Activated T-cell treated with anti-CD3 and anti-CD28 coated beads for 24 hours (primary cell): ENCODE measurements around the gene ZFTA.
A peak's percentile ranks its signal among the peaks of the same experiment; 100 is the strongest.
"Not testable (repeated sequence)": the region's sequence is repeated elsewhere in the genome, so short reads cannot be mapped to it uniquely, and the experiment has no call there.

Experiments used
- DNase-seq: peaks from one replicate; pipeline ENCODE4 v3.0.0-alpha.2; 2020; ENCODE audit warnings: low read depth

The ZFTA gene

GRCh38 chr11:63768237-63769041, at the start of gene ZFTA:
ZFTA (minus strand) TSS chr11:63768775; CDS start chr11:63768622, 153 bp downstream.
- peak; percentile 48 for DNase-seq

GRCh38 chr11:63817758-63818498, 49.4 kb upstream of the ZFTA start:
- DNase-seq = no peak

- no peak for DNase-seq
Observed at GRCh38 chr11:63816732-63817131, 48.2 kb upstream of the ZFTA start.

- DNase-seq = no peak
Observed at GRCh38 chr11:63816166-63816565, 47.6 kb upstream of the ZFTA start.

- DNase-seq = no peak
Observed at GRCh38 chr11:63814383-63814736, 45.8 kb upstream of the ZFTA start.

- peak; percentile 18 for DNase-seq
Observed at GRCh38 chr11:63813563-63814382, 45.2 kb upstream of the ZFTA start.

GRCh38 chr11:63813035-63813562, 44.5 kb upstream of the ZFTA start, which contains the start of gene SPINDOC:
SPINDOC (plus strand) TSS chr11:63813456; CDS start chr11:63813687, 231 bp downstream.
- DNase-seq = peak; percentile 62

GRCh38 chr11:63811522-63811921, 42.9 kb upstream of the ZFTA start:
- DNase-seq = no peak

GRCh38 chr11:63810383-63810782, 41.8 kb upstream of the ZFTA start:
- not testable (repeated sequence) for DNase-seq

- no peak for DNase-seq
Observed at GRCh38 chr11:63805844-63806415, 37.4 kb upstream of the ZFTA start.

GRCh38 chr11:63804259-63804658, 35.7 kb upstream of the ZFTA start:
- no peak for DNase-seq

- DNase-seq = no peak
Observed at GRCh38 chr11:63802637-63803414, 34.3 kb upstream of the ZFTA start.

GRCh38 chr11:63800921-63801320, 32.3 kb upstream of the ZFTA start:
- DNase-seq = no peak

GRCh38 chr11:63795066-63795465, 26.5 kb upstream of the ZFTA start:
- DNase-seq = no peak

GRCh38 chr11:63793161-63793560, 24.6 kb upstream of the ZFTA start:
- no peak for DNase-seq

- no peak for DNase-seq
Observed at GRCh38 chr11:63791495-63792167, 23.1 kb upstream of the ZFTA start.

GRCh38 chr11:63785823-63786222, 17.2 kb upstream of the ZFTA start:
- no peak for DNase-seq

GRCh38 chr11:63783925-63784592, 15.5 kb upstream of the ZFTA start:
- no peak for DNase-seq

GRCh38 chr11:63782749-63783148, 14.2 kb upstream of the ZFTA start:
- DNase-seq = no peak

GRCh38 chr11:63779039-63779438, 10.5 kb upstream of the ZFTA start:
- no peak for DNase-seq
